ENCODE measurements around the gene CLCA4.

Gene CLCA4

DNA sequence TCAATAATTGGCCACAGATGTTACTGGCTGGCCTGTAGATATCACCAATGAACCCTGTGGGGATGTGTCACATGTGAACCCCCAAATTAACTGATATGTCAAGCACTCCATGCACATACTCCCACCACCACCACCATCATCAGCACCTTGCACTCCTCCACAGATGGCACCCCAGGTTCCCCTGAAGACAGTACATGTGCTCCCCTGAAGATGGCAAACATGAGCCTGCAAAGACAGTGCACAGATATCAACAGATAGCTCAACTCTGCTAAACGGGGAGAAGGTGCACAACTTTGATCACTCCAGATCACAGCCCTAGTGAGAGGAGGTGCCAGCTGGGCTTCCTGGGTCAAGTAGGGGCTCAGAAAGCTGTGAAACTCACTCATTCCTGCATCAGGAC is 74.4 kb downstream of the CLCA4 start:
- DNase-seq = no peak
